ENCODE measurements around the gene CBLN1. TPM values are rescaled to one million over a fixed set of nuclear protein-coding genes. Genes with fewer than 3 reads are reported as not detected.

CBLN1 gene
- total RNA-seq, 1 donor from 2014 or later, result 18.2 TPM

Other genes starting within 250 kb of the CBLN1 start
- gene C16orf78, start 92.0 kb upstream of the CBLN1 start, total RNA-seq, result not detected

Measured in mucosa of gallbladder (tissue), 1 donor.